Chondrocyte (in vitro differentiated cells): ENCODE data around the gene CAMKV. TPM values are rescaled to one million over a fixed set of nuclear protein-coding genes. Genes with fewer than 3 reads are reported as not detected.

Source experiments
- DNase-seq: peaks from one replicate; pipeline ENCODE4 v3.0.0; 2021; ENCODE audit warnings: mixed read lengths, low spot score
- H3K27ac Mint-ChIP-seq: one replicate; pipeline ENCODE4 v1.8.0; 2021; ENCODE audit warnings: mild to moderate bottlenecking, moderate library complexity, mixed read lengths; ENCODE audit not compliant: unreplicated experiment
- H3K27me3 Mint-ChIP-seq: 2 replicates; pipeline ENCODE4 v1.8.0; 2021; ENCODE audit warnings: low read depth, mixed read lengths
- H3K36me3 Mint-ChIP-seq: 2 replicates; pipeline ENCODE4 v1.8.0; 2021; ENCODE audit warnings: low read depth, mixed read lengths
- H3K4me1 Mint-ChIP-seq: 2 replicates; pipeline ENCODE4 v1.8.0; 2021; ENCODE audit warnings: low read depth, mild to moderate bottlenecking, mixed read lengths
- H3K4me3 Mint-ChIP-seq: one replicate; pipeline ENCODE4 v1.8.0; 2021; ENCODE audit warnings: mild to moderate bottlenecking, moderate library complexity, mixed read lengths; ENCODE audit not compliant: unreplicated experiment
- H3K9me3 Mint-ChIP-seq: 2 replicates; pipeline ENCODE4 v1.8.0; 2021; ENCODE audit warnings: low read depth, mixed read lengths
- total RNA-seq: library from RNA; stranded (reverse); gene quantifications from 3 replicates; pipeline ENCODE4 v1.2.1, GENCODE V29; 2021
- TF ChIP-seq, protein P1 (sequence below): fragments of 200-600 bp; sonication (generic); IDR thresholded peaks from 2 replicates; pipeline ENCODE4 v1.5.0; 2021; ENCODE audit warnings: antibody characterized with exemption, mild to moderate bottlenecking, moderate library complexity

CAMKV gene
- total RNA-seq, 1 donor from 2014 or later, result not detected

DNA sequence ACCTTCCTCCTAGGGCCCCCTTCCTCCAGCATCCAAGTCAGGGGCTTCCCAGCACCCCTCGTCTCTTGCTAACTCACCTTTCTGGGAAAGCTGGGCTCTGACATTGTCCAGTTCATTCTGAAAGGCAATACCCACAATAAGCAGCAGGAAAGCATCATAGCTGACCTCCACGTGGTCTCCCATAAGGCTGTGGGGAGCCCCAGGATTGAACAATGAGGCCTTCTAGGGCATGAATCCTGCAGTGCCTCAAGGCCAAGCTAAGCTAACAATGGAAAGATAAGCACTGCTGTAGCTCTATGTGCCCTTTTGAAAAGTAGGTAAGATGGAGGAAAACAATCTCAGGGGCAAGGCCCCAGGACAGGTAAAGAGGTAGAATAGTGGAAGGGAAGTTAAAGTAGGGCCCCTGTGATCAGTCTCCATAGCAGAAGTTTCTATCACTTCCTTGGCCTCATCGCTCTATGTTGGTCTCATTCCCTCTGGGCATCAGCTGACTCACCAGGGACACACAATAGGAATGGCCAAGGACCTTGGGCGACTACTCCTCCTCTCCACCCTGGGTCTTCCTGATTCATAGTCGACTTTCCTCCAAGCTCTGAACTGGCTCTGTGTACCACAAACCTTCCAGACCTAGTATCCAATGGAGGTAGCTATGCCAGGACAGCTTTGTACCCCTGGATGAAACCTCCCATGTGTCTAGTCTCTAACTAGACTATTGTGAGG, 25.1 kb downstream of the CAMKV start:
- DNase-seq, result no peak
- no peak overlapping the region for H3K27ac Mint-ChIP-seq
- no peaks in the 10 kb centered on the region for H3K9me3 Mint-ChIP-seq
- H3K27me3 Mint-ChIP-seq, result no peaks in the 10 kb centered on the region
- H3K4me1 Mint-ChIP-seq, result peaks cover 7% of the 10 kb centered on the region
- no peaks in the 10 kb centered on the region for H3K36me3 Mint-ChIP-seq
- no peak overlapping the region for H3K4me3 Mint-ChIP-seq
- TF ChIP-seq, protein P1, sequence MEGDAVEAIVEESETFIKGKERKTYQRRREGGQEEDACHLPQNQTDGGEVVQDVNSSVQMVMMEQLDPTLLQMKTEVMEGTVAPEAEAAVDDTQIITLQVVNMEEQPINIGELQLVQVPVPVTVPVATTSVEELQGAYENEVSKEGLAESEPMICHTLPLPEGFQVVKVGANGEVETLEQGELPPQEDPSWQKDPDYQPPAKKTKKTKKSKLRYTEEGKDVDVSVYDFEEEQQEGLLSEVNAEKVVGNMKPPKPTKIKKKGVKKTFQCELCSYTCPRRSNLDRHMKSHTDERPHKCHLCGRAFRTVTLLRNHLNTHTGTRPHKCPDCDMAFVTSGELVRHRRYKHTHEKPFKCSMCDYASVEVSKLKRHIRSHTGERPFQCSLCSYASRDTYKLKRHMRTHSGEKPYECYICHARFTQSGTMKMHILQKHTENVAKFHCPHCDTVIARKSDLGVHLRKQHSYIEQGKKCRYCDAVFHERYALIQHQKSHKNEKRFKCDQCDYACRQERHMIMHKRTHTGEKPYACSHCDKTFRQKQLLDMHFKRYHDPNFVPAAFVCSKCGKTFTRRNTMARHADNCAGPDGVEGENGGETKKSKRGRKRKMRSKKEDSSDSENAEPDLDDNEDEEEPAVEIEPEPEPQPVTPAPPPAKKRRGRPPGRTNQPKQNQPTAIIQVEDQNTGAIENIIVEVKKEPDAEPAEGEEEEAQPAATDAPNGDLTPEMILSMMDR, result no peak

DNA sequence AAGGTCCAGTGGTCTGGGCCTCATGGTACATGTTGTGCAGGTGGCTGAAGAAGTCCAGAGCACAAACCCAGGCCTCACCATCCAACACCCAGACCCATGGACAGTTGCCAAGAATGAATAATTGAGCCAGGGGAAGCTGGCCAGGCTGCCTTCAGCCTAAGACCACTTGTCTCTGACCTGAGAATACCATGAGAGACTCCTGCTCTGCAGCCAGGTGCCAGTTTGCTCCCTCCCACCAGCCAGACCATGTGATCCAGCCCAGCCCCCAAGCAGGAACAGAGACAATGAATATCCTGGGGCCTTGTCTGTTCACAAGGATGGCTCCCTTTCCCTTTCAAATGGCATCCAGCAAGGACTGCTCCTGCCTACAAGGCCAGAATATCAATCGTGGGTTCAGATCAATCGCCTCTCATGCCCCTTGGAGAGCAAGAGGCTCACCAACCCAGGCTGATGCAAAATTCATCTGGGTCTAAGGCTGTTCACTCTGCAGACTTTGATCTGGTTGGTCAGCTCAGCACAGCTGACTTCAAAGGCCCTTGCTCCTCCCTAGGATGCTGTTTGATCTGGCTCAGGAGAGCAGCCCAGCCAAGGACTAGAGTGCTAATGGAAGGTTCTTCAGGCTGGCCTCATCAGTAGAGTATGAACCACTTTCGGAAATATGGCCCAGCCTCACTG, 26.7 kb downstream of the CAMKV start:
- H3K36me3 Mint-ChIP-seq, result no peaks in the 10 kb centered on the region
- no peak overlapping the region for H3K27ac Mint-ChIP-seq
- TF ChIP-seq, protein P1, result no peak
- no peaks in the 10 kb centered on the region for H3K27me3 Mint-ChIP-seq
- no peaks in the 10 kb centered on the region for H3K9me3 Mint-ChIP-seq
- no peak for DNase-seq
- H3K4me1 Mint-ChIP-seq, result peaks cover 13% of the 10 kb centered on the region
- no peak overlapping the region for H3K4me3 Mint-ChIP-seq

- no peak overlapping the region for H3K4me3 Mint-ChIP-seq
- no peak overlapping the region for H3K27ac Mint-ChIP-seq
- peaks cover 13% of the 10 kb centered on the region for H3K4me1 Mint-ChIP-seq
- no peaks in the 10 kb centered on the region for H3K9me3 Mint-ChIP-seq
- DNase-seq, result no peak
- H3K36me3 Mint-ChIP-seq, result no peaks in the 10 kb centered on the region
- TF ChIP-seq, protein P1, result no peak
- no peaks in the 10 kb centered on the region for H3K27me3 Mint-ChIP-seq
Observed at GRCh38 chr3:49841806-49842205, 27.9 kb downstream of the CAMKV start.

GRCh38 chr3:49841126-49841696, 28.5 kb downstream of the CAMKV start:
- H3K4me1 Mint-ChIP-seq, result peaks cover 13% of the 10 kb centered on the region
- no peaks in the 10 kb centered on the region for H3K27me3 Mint-ChIP-seq
- DNase-seq, result no peak
- no peaks in the 10 kb centered on the region for H3K9me3 Mint-ChIP-seq
- H3K36me3 Mint-ChIP-seq, result no peaks in the 10 kb centered on the region
- no peak overlapping the region for H3K4me3 Mint-ChIP-seq
- TF ChIP-seq, protein P1, result peak; percentile 66
- H3K27ac Mint-ChIP-seq, result no peak overlapping the region

DNA sequence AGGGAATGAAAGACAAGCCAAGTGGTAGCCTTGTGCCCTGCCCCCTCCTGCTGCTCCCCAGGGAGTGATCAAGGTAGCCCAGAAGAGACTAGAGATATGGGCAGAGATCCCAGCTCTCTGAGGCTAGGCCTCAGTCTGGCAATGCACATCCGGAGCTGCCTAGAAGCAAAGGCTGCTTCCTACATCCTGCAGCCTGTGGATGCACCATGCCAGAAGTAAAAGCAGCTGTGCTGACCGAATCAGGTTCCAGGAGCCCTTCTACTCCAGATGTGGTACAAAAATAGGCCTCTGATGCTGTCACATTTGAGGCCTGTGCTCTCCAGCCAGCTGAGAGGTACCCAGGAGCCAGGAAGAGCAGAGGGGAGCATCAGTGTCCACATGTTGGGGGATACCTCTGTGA, 29.3 kb downstream of the CAMKV start:
- no peak for DNase-seq
- Mint-ChIP-seq H3K27me3 (no peaks in the 10 kb centered on the region), H3K27ac (no peak overlapping the region), H3K36me3 (no peaks in the 10 kb centered on the region), H3K4me1 (peaks cover 13% of the 10 kb centered on the region), H3K9me3 (no peaks in the 10 kb centered on the region), H3K4me3 (no peak overlapping the region)
- TF ChIP-seq, protein P1, result no peak
